Subcutaneous abdominal adipose tissue (tissue), 5 donors: ENCODE measurements around the gene CHRM5.
A peak's percentile ranks its signal among the peaks of the same experiment; 100 is the strongest.

Experiments used
- H3K27ac ChIP-seq: one replicate; pipeline ENCODE4 v1.7.0; 2013; ENCODE audit warnings: low read depth, mild to moderate bottlenecking, inconsistent platforms, low read length, moderate library complexity
- H3K27me3 ChIP-seq, 5 donors: one replicate each; pipeline ENCODE4 v1.7.0; 2013; ENCODE audit warnings: low read length in 5 of 5, inconsistent platforms in 1 of 5; ENCODE audit not compliant: control insufficient read depth in 5 of 5, insufficient read depth in 4 of 5
- H3K36me3 ChIP-seq, 5 donors: one replicate each; pipeline ENCODE4 v1.7.0; 2013; ENCODE audit warnings: low read length in 5 of 5; ENCODE audit not compliant: control insufficient read depth in 5 of 5, insufficient read depth in 5 of 5
- H3K4me1 ChIP-seq, 5 donors: one replicate each; pipeline ENCODE4 v1.7.0; 2013; ENCODE audit warnings: low read length in 5 of 5, mild to moderate bottlenecking in 3 of 5, moderate library complexity in 1 of 5; ENCODE audit not compliant: control insufficient read depth in 5 of 5, insufficient read depth in 5 of 5
- H3K4me3 ChIP-seq, 5 donors: one replicate each; pipeline ENCODE4 v1.7.0; 2013; ENCODE audit warnings: low read length in 5 of 5, low read depth in 1 of 5
- H3K9ac ChIP-seq, 5 donors: one replicate each; pipeline ENCODE4 v1.7.0; 2013; ENCODE audit warnings: low read length in 5 of 5, mild to moderate bottlenecking in 4 of 5, moderate library complexity in 3 of 5
- H3K9me3 ChIP-seq, 5 donors: one replicate each; pipeline ENCODE4 v1.7.0; 2013; ENCODE audit warnings: low read length in 5 of 5; ENCODE audit not compliant: control insufficient read depth in 5 of 5
- donor health status: healthy.
- donor health status: healthy.
- donor health status: healthy.
- donor health status: healthy.
- donor health status: healthy.

CHRM5 gene

GRCh38 chr15:34078900-34079299, 110.6 kb downstream of the CHRM5 start:
- H3K9ac ChIP-seq, result no peak overlapping the region
- no peak overlapping the region for H3K27ac ChIP-seq
- H3K36me3 ChIP-seq, result peaks cover 0 to 8% (median 5%) of the 10 kb centered on the region in 5 donors
- no peaks in the 10 kb centered on the region for H3K9me3 ChIP-seq
- no peaks in the 10 kb centered on the region for H3K4me1 ChIP-seq
- H3K4me3 ChIP-seq, result no peak overlapping the region
- no peaks in the 10 kb centered on the region for H3K27me3 ChIP-seq

DNA sequence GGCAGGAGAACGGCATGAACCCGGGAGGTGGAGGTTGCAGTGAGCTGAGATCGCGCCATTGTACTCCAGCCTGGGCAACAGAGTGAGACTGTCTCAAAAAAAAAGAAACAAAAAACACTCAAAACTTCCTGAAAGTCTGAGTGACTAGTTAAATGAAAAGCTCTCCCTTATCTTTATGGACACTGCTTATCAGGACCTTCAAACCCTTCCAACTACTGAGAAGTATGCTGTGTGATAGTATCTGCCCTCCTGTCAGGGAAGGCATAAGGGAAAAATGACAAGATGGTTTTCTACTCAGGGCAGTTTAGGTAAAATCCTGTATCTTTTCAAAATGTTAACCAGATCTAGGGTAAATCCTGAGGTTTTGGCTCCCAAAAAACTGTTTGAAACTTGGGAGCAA, 111.6 kb downstream of the CHRM5 start:
- no peak overlapping the region for H3K9ac ChIP-seq
- peaks cover 5 to 14% (median 8%) of the 10 kb centered on the region in 5 donors for H3K36me3 ChIP-seq
- H3K4me1 ChIP-seq, result peaks cover 0 to 3% (median 0%) of the 10 kb centered on the region in 5 donors
- H3K4me3 ChIP-seq, result no peak overlapping the region
- H3K27me3 ChIP-seq, result no peaks in the 10 kb centered on the region
- H3K27ac ChIP-seq, result no peak overlapping the region
- H3K9me3 ChIP-seq, result no peaks in the 10 kb centered on the region

- H3K4me3 ChIP-seq, result no peak overlapping the region
- peaks cover 18 to 32% (median 27%) of the 10 kb centered on the region in 5 donors for H3K36me3 ChIP-seq
- no peak overlapping the region for H3K27ac ChIP-seq
- H3K27me3 ChIP-seq, result no peaks in the 10 kb centered on the region
- H3K4me1 ChIP-seq, result peaks cover 0 to 3% (median 0%) of the 10 kb centered on the region in 5 donors
- no peak overlapping the region for H3K9ac ChIP-seq
- H3K9me3 ChIP-seq, result no peaks in the 10 kb centered on the region
These were observed 115.8 kb downstream of the CHRM5 start for GRCh38 chr15:34084086-34084485.

DNA sequence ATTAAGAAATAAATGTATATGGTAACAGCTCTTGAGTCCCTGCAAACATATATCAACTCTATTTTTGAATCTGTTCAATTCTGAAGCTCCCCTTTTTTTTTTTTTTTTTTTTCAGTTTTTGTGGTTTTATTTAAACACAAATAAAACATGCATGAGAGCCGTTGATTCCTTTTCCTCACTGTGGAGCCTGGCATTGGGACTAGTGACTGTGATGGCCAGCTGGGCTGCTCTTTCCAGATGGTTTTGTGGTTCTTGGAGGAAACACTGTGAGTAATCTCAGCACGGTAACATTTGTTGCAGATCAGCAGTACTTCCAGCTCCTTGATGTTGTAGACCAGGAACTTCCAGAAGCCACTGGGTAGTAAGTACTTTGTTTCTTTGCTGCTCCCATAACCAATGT, 117.4 kb downstream of the CHRM5 start:
- H3K4me1 ChIP-seq, result peaks cover 0 to 3% (median 0%) of the 10 kb centered on the region in 5 donors
- H3K27ac ChIP-seq, result no peak overlapping the region
- H3K27me3 ChIP-seq, result no peaks in the 10 kb centered on the region
- no peak overlapping the region for H3K4me3 ChIP-seq
- peaks cover 24 to 36% (median 32%) of the 10 kb centered on the region in 5 donors for H3K36me3 ChIP-seq
- H3K9ac ChIP-seq, result no peak overlapping the region
- no peaks in the 10 kb centered on the region for H3K9me3 ChIP-seq

- Histone ChIP-seq H3K9me3 (no peaks in the 10 kb centered on the region), H3K9ac (peak overlapping the region in 1 of 5 donors; percentile 75), H3K27ac (no peak overlapping the region), H3K27me3 (no peaks in the 10 kb centered on the region), H3K4me1 (peaks cover 6 to 28% (median 22%) of the 10 kb centered on the region in 5 donors), H3K4me3 (no peak overlapping the region), H3K36me3 (peaks cover 1 to 10% (median 4%) of the 10 kb centered on the region in 5 donors)
These were observed 131.6 kb downstream of the CHRM5 start for GRCh38 chr15:34099914-34100313.

- H3K27me3 ChIP-seq, result no peaks in the 10 kb centered on the region
- H3K4me1 ChIP-seq, result peaks cover 6 to 28% (median 22%) of the 10 kb centered on the region in 5 donors
- H3K4me3 ChIP-seq, result peak within 1 kb of the TSS; percentile 94 to 100 (median 99)
These were observed 133.3 kb downstream of the CHRM5 start, which contains the start of the genes EMC7 and PGBD4 for GRCh38 chr15:34101366-34102174. Gene EMC7, minus strand, starts transcription at chr15:34101862. Its CDS starts 23 bp downstream, at chr15:34101839. Gene PGBD4, plus strand, starts transcription at chr15:34102083. Its CDS starts 449 bp downstream, at chr15:34102532.

GRCh38 chr15:34102175-34102925, 134.1 kb downstream of the CHRM5 start:
- H3K27me3 ChIP-seq, result no peaks in the 10 kb centered on the region
- no peaks in the 10 kb centered on the region for H3K9me3 ChIP-seq
- peaks cover 6 to 28% (median 22%) of the 10 kb centered on the region in 5 donors for H3K4me1 ChIP-seq
- H3K4me3 ChIP-seq, result peak overlapping the region; percentile 76 to 99 (median 94)
- no peaks in the 10 kb centered on the region for H3K36me3 ChIP-seq
- peak overlapping the region; percentile 78 to 99 (median 91) for H3K9ac ChIP-seq
- peak overlapping the region; percentile 89 for H3K27ac ChIP-seq

More at GRCh38 chr15:34101366-34102174, 133.3 kb downstream of the CHRM5 start, which contains the start of the genes EMC7 and PGBD4:
- peak within 1 kb of the TSS; percentile 78 to 99 (median 99) for H3K9ac ChIP-seq
- H3K9me3 ChIP-seq, result no peaks in the 10 kb centered on the region
- no peaks in the 10 kb centered on the region for H3K36me3 ChIP-seq
- H3K27ac ChIP-seq, result peak within 1 kb of the TSS; percentile 89

DNA sequence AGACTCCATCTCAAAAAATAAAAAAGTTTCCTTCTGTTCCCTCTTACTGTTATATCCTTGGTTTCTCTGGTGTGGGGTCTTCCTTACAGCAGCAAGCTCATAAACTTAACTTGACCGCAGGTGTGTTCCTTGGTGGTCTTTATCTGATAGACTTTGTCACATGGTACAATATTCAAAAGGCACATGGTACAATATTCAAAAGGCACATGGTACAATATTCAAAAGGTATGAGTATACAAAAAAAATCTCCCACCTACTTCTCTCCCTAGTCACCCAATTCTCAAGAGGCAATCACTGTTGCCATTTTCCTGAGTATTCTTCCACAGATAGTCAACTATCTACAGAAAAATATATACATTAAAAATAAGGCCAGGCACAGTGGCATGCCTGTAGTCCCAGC, 138.1 kb downstream of the CHRM5 start:
- Histone ChIP-seq H3K9me3 (no peaks in the 10 kb centered on the region), H3K9ac (no peak overlapping the region), H3K27ac (no peak overlapping the region), H3K4me3 (no peak overlapping the region), H3K4me1 (peaks cover 4 to 8% (median 6%) of the 10 kb centered on the region in 5 donors), H3K36me3 (no peaks in the 10 kb centered on the region), H3K27me3 (no peaks in the 10 kb centered on the region)

- H3K9ac ChIP-seq, result no peak overlapping the region
- H3K36me3 ChIP-seq, result no peaks in the 10 kb centered on the region
- H3K27ac ChIP-seq, result no peak overlapping the region
- no peaks in the 10 kb centered on the region for H3K27me3 ChIP-seq
- no peak overlapping the region for H3K4me3 ChIP-seq
- H3K9me3 ChIP-seq, result no peaks in the 10 kb centered on the region
- peaks cover 0 to 6% (median 5%) of the 10 kb centered on the region in 5 donors for H3K4me1 ChIP-seq
These were observed 139.0 kb downstream of the CHRM5 start for GRCh38 chr15:34107315-34107714.
